Heart right ventricle (tissue), 16 donors: ENCODE data around the gene MAP3K2. TPM values are rescaled to one million over a fixed set of nuclear protein-coding genes. Genes with fewer than 3 reads are reported as not detected.
"Not testable (repeated sequence)": the region's sequence is repeated elsewhere in the genome, so short reads cannot be mapped to it uniquely, and the experiment has no call there.

ENCODE experiments used
- ATAC-seq, 8 donors: fragments of 200-7000 bp; cut with Tn5 transposase; one replicate each; pipeline ENCODE4 v1.9.1; 2020; ENCODE audit warnings: mild to moderate bottlenecking in 8 of 8, moderate library complexity in 8 of 8, moderate number of reproducible peaks in 1 of 8
- DNase-seq, 2 donors: peaks; one replicate each; pipeline ENCODE4 v3.0.0-alpha.2; 2020
- H3K27ac ChIP-seq, 10 donors: fragments of 200-600 bp; sonication (generic) in 2 of 10; one replicate each; pipeline versions ENCODE4 v1.5.0 to v1.8.0; 2020 to 2022; ENCODE audit warnings: mild to moderate bottlenecking in 3 of 10
- H3K27me3 ChIP-seq, 7 donors: fragments of 200-600 bp; one replicate each; pipeline ENCODE4 v1.8.0; 2021 to 2022; ENCODE audit warnings: mild to moderate bottlenecking in 2 of 7
- H3K36me3 ChIP-seq, 9 donors: fragments of 200-600 bp; sonication (generic) in 1 of 9; one replicate each; pipeline versions ENCODE4 v1.5.0 to v1.8.0; 2020 to 2022; ENCODE audit warnings: mild to moderate bottlenecking in 2 of 9
- H3K4me1 ChIP-seq, 9 donors: fragments of 200-600 bp; sonication (generic) in 1 of 9; one replicate each; pipeline versions ENCODE4 v1.5.0 to v1.8.0; 2020 to 2022; ENCODE audit warnings: mild to moderate bottlenecking in 4 of 9
- H3K4me3 ChIP-seq, 10 donors: fragments of 200-600 bp; sonication (generic) in 2 of 10; one replicate each; pipeline versions ENCODE4 v1.5.0 to v1.8.0; 2020 to 2022; ENCODE audit warnings: mild to moderate bottlenecking in 7 of 10, moderate library complexity in 2 of 10
- H3K9me3 ChIP-seq, 11 donors: fragments of 200-600 bp in 10 of 11; sonication (generic) in 2 of 11; one replicate each; pipeline versions ENCODE4 v1.5.0 to v1.8.0; 2013 to 2022; ENCODE audit warnings: mild to moderate bottlenecking in 2 of 11, control low read depth in 1 of 11, moderate library complexity in 1 of 11
- CTCF ChIP-seq, 9 donors: fragments of 200-600 bp; sonication (generic) in 2 of 9; IDR thresholded peaks; one replicate each; pipeline versions ENCODE4 v1.5.0 to v1.8.0; 2021 to 2022; ENCODE audit warnings: antibody characterized with exemption in 9 of 9, mild to moderate bottlenecking in 5 of 9, moderate library complexity in 1 of 9
- WGBS, 2 donors: extraction: QIAGEN DNeasy Blood & Tissue Kit; methylation state at CpG; one replicate each; pipeline ENCODE4 v1.1.7; 2013; ENCODE audit warnings: inconsistent platforms in 1 of 2; 5-methylcytosine and 5-hydroxymethylcytosine counted together
- intact Hi-C, 10 donors: fragments of 100-400 bp; cut with DNase I; formaldehyde crosslinking; loops; one replicate each; pipeline versions ENCODE4 v1.11.1 to v1.14.2; 2022
- polyA plus RNA-seq, 2 donors: library from polyadenylated mRNA; stranded (reverse); fragments of 200-250 nt; gene quantifications; one replicate each; pipeline ENCODE4 v1.2.3, GENCODE V29; 2013
- total RNA-seq, 10 donors: library from RNA; stranded (reverse); fragmentation: NEBNext Ultra II Directional in 3 of 10; extraction: Animal tissue kit (Norgen Biotek cat#: 25700) in 3 of 10; gene quantifications; one replicate each; pipeline versions ENCODE4 v1.2.1 to v1.2.4, GENCODE V29; 2021 to 2023
- donor health status: Arrhythmogenic right ventricular cardiomyopathy.
- donor health status: ischemic (EF 13 %, LVEDD 7.1; RV severe dilation, severe dysfunction).
- donor health status: healthy with polysubstance abuse.
- donor health status: DM: no; HTN: yes; CAD: no.
- donor health status: DM: no; HTN: no; CAD: no.
- donor health status: ischemic (EF 25% LVEDD 6.9; RV normal size, moderate dysfunction).
- donor health status: ischemic (EF 25% LVEDD 5.7; RV mildly dilated, moderate dysfunction).
- donor health status: healthy.
- donor health status: DM: yes; HTN: yes; CAD: no.
- donor health status: Ischemic cardiomyopathy.
- donor health status: ischemic (EF 35%, LVEDD 5.7; RV mildly dilated, moderate dysfunction).
- donor health status: nonischemic (EF 11% LVEDD 7.7; RV severe dilation, severe dysfunction).
- donor health status: DM: yes; HTN: yes; CAD: no.
- donor health status: PGD.
- donor health status: ischemic (EF 29% LVEDD 5.4; RV normal size, mild dysfunction).
- donor health status: nonischemic (EF 23%, LVEDD 6.1; RV moderate dilation, normal function).

Gene MAP3K2
- total and polyA plus RNA-seq, 12 donors, result 2.9 to 30.9 (median 25.2) TPM

DNA sequence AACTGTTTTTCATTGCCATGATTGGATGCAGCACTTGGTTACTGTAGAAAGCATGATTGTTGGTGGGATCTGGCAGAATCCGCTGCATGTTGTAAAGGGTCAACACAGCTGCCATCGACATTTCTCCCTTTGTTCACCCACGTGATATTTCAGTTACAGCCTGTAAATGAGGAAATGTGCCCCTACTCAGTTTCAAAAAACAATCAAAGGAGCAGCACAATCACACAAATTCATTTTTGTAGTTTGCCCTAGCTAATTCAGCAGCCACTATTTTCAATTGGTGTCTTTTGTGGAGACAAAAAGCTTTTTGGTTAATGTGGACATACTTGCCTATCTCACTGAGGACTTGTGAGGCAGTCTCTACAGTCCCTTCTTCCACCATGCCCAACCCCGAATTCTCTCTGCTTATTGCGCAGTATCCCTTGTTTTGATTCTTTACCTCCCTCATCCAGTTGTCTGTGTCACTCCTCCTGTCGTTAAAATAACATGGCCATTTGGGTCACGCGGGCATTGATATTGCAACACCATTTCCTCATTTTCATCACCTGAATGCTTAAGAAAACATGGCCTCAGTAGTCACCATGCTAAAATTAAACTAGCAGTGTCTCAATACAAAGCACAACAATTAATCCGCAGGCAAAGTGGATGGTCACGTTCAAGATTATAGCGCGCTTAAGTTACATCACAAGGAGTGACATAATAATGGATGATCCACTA lies 24.0 kb upstream of the MAP3K2 start:
- Histone ChIP-seq H3K27me3 (peaks cover 0 to 12% (median 7%) of the 10 kb centered on the region in 7 donors), H3K4me3 (no peak overlapping the region), H3K36me3 (no peaks in the 10 kb centered on the region), H3K9me3 (peaks cover 0 to 9% (median 0%) of the 10 kb centered on the region in 11 donors), H3K4me1 (peaks cover 8 to 72% (median 35%) of the 10 kb centered on the region in 9 donors), H3K27ac (peak overlapping the region in 5 of 10 donors; percentile 6 to 65 (median 59))
- 77 to 81% methylated on average over 12 of the region's 12 CpGs for WGBS, 2 donors
- ATAC-seq (no peak), DNase-seq (no peak)
- no peak for TF ChIP-seq CTCF (IDR thresholded peaks at IDR 0.05)
- intact Hi-C loops, result loop anchor here in 4 of 10 donors (5.0 to 10.0 kb wide), 4 partner anchors 47 to 87 kb away; no protein-coding TSS in a partner anchor

DNA sequence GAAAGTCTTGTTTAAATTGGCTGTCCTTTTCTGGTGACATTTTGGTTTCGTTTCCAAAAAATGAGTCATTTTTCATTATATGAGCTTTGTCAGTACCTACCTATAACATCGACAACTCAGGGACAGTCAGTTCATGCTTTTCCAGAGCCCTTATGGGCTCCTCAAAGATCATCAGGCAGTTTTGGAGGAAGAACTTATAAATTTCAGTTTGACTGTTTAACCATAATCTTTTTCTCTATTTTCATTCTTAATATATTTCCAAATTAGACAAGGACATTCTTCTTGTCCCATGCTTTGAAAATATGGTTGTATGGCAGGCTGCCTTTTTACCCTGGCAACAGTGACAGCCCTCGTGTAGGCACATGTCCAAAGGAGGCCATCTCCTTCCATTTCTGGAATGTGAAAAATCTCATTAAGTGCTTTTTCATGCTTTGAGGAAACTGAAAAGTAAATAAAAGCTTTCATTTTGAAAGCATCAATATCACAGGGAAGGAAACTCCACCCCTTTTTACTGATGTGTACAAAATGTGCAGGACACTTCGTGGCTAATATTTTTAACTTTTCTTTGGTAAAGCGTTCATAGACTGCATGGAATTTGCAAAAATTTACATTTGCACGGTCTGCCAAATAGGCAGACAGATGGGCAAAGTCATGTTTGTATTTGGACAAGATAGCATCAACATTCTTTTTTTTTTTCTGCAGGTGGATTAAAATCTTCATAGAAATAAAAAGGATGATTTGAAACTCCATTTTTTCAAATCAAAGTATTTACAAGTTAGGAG lies 23.3 kb upstream of the MAP3K2 start:
- WGBS, 2 donors, result 30 to 39% methylated on average over 6 of the region's 6 CpGs
- Histone ChIP-seq H3K27ac (peak overlapping the region in 8 of 10 donors; percentile 6 to 65 (median 28)), H3K36me3 (no peaks in the 10 kb centered on the region), H3K4me3 (no peak overlapping the region), H3K9me3 (peaks cover 0 to 9% (median 0%) of the 10 kb centered on the region in 11 donors), H3K27me3 (peaks cover 0 to 5% (median 1%) of the 10 kb centered on the region in 7 donors), H3K4me1 (peaks cover 4 to 69% (median 32%) of the 10 kb centered on the region in 9 donors)
- ATAC-seq (no peak), DNase-seq (no peak)
- intact Hi-C loops, result loop anchor here in 4 of 10 donors (5.0 to 10.0 kb wide), 4 partner anchors 46 to 86 kb away; no protein-coding TSS in a partner anchor
- TF ChIP-seq CTCF (IDR thresholded peaks at IDR 0.05), result no peak

DNA sequence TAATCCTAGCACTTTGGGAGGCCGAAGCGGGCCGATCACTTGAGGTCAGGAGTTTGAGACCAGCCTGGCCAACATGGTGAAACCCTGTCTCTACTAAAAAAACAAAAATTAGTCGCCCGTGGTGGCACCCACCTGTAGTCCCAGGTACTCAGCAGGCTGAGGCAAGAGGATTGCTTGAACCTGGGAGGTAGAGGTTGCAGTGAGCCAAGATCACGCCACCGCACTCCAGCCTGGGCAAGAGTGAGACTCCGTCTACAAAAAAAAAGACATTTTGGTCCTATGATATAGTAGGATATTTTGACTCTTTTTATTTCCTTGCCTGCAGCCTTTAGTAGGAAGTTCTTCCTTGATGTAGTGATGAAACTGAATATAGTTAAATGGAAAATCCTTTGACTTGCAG lies 21.9 kb upstream of the MAP3K2 start:
- H3K4me3 ChIP-seq, H3K9me3 ChIP-seq, DNase-seq, H3K27me3 ChIP-seq, ATAC-seq, H3K36me3 ChIP-seq: not testable (repeated sequence)
- 99% methylated on average over 8 of the region's 8 CpGs for WGBS, 2 donors
- Histone ChIP-seq H3K4me1 (peaks cover 0 to 73% (median 35%) of the 10 kb centered on the region in 9 donors), H3K27ac (peak overlapping the region in 1 of 10 donors; percentile 5)
- intact Hi-C loops, result loop anchor here in 5 of 10 donors (2.0 to 10.0 kb wide), 5 partner anchors 21 to 85 kb away; no protein-coding TSS in a partner anchor

- Histone ChIP-seq H3K27ac (peak overlapping the region in 9 of 10 donors; percentile 87 to 97 (median 93)), H3K27me3 (no peaks in the 10 kb centered on the region), H3K36me3 (no peaks in the 10 kb centered on the region), H3K9me3 (peaks cover 0 to 9% (median 0%) of the 10 kb centered on the region in 11 donors), H3K4me1 (peaks cover 0 to 74% (median 35%) of the 10 kb centered on the region in 9 donors), H3K4me3 (peak overlapping the region in 8 of 10 donors; percentile 53 to 72 (median 65))
- ATAC-seq (peak in 1 of 8 donors; percentile 1), DNase-seq (no peak)
- 85% methylated on average over 10 of the region's 10 CpGs for WGBS, 2 donors
- intact Hi-C loops, result loop anchor here in 2 of 10 donors (1.0 to 2.0 kb wide), 2 partner anchors 20 kb away; no protein-coding TSS in a partner anchor
- no peak for TF ChIP-seq CTCF (IDR thresholded peaks at IDR 0.05)
Observed at GRCh38 chr2:127408807-127409099, 21.0 kb upstream of the MAP3K2 start.
